ENCODE results near the gene ANXA6. TPM values are rescaled to one million over a fixed set of nuclear protein-coding genes. Genes with fewer than 3 reads are reported as not detected.

ANXA6 gene
- total RNA-seq, 1 experiment from 2014 or later = 98.2 TPM

DNA sequence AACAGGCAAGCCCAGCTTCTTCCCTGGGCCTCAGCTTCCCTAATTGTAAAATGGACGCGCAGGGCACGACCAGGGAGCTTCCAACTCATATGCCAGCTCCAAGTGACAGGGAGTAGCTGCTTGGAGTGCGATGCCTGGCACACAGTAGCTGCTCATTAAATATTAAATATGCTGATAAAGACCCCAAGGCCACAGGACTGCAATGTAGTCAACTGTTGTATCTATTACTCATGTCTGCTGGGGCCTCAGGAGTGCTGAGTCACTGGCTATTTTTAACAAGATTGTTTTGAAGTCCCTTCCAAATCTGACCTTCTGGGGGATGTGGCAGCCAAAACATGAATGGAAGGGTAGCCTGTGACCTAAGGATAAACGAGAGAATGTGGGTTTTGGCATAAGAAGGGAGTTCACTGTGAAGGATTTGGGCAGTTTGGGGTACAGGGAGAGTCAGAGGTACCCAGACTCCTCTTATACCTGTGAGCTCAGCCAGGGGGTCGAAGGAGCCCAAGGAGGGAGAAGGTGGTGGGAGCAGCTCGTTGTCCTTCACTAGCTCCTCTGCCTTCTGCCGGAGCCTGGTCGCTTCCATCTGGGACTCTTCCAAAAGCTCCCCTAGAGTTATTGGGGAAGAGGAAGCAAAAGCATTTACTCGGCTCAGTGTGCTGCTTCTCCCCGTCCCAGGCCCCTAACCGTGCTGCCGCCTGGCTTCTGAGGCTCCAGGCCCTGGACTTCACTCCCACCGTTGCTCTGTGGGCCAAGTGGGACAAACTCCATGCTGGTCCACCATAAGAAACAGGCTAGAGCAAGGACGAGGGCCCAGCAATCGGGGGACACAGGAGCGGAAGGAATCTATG is 94.2 kb downstream of the ANXA6 start:
- in situ Hi-C loops (cut with HindIII; ENCODE audit: low pct_unique_long_range_greater_than_20kb, low sequenced_read_pairs) = no loop called here
- peak; percentile 59 for DNase-seq (ENCODE audit: low read depth)

DNA sequence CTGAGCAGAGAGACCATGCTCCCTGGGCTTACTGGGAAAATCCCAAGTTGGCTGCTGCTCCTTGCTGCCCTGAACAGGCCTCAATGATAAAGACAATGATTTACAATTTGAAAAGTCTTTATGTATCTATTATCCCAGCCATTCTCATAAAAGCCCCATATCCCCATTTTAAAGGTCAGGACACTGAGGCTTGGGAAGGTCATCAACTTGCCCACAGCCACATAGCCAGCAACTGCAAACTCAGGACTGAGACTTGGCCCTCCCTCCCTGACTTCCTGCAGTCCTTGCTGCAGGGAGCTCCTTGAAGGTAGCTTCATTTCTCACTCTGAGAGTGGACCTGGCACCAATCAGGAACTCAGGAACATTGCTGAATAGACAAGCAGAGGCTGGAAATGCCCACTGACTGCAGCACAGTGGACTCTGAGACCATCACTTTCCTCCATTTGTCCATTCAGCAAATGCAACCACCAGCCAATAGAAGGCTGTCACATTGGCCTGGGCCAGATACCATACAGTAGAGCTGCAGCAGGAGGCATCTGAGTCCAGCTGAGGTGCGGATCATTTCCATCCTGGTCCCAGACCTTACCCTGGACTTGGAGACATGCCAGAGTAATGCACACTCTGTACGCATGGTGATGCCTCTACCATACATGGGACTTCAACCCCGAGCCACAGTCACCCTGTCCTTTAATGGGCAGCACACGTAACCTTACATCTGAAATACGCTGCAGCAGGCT is 95.0 kb downstream of the ANXA6 start:
- no peak for DNase-seq (ENCODE audit: low read depth)
- in situ Hi-C loops (cut with HindIII; ENCODE audit: low pct_unique_long_range_greater_than_20kb, low sequenced_read_pairs) = no loop called here

- in situ Hi-C loops (cut with HindIII; ENCODE audit: low pct_unique_long_range_greater_than_20kb, low sequenced_read_pairs) = no loop called here
- DNase-seq (ENCODE audit: low read depth) = no peak
Measured at GRCh38 chr5:151060742-151061141, 96.8 kb downstream of the ANXA6 start.

DNA sequence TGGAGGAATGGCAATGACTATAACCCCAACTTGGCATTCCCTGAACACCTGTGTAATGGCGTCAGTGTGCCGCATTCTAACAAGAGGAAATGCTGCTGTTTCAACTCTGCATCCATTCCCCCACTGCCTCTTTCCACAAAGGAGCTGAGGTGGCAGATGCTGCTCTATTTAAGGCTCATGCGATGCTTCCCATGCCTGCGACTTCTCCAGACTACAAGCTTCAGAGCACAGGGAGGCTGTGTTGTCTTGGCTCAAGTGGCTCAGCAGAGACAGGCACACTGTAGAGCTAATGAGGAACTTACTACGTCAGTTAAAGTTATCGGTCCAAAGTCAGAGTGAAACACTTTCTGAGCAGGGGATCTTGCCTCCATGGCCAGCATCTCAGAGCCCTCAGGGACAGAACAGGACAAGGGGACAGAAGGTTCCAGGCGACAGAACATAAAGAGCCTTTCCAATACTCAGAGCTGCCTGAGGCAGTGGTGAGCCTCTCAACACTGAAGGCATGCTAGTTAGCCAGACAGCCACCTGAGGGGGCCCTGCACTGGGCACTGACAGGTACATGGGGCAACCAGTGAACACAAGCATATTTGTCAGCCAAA is 98.6 kb downstream of the ANXA6 start:
- DNase-seq (ENCODE audit: low read depth) = no peak
- in situ Hi-C loops (cut with HindIII; ENCODE audit: low pct_unique_long_range_greater_than_20kb, low sequenced_read_pairs) = no loop called here

DNA sequence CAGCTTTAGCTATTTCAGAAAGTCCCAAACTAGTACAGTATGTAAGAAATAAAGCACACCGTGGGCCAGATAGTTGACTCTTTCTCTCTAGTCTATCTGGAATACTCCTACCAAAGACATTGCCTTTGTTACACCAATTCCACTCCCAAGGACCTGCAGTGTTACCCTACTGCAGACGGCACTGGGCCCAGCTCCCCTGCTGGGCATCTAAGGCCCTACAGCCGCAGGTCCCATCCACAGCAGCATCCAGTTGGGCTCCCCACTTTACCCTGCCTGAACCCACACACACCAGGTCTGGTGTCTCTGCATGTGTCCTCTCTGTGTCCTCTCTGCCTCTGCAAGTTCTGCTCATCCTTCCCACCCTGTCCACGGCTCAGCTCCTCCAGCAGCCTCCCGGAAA is 99.3 kb downstream of the ANXA6 start:
- DNase-seq (ENCODE audit: low read depth) = no peak
- in situ Hi-C loops (cut with HindIII; ENCODE audit: low pct_unique_long_range_greater_than_20kb, low sequenced_read_pairs) = no loop called here

GRCh38 chr5:151056379-151057325 is 100.9 kb downstream of the ANXA6 start:
- no peak for DNase-seq (ENCODE audit: low read depth)
- in situ Hi-C loops (cut with HindIII; ENCODE audit: low pct_unique_long_range_greater_than_20kb, low sequenced_read_pairs) = no loop called here

GRCh38 chr5:151055336-151055735 is 102.2 kb downstream of the ANXA6 start:
- in situ Hi-C loops (cut with HindIII; ENCODE audit: low pct_unique_long_range_greater_than_20kb, low sequenced_read_pairs) = no loop called here
- no peak for DNase-seq (ENCODE audit: low read depth)

- in situ Hi-C loops (cut with HindIII; ENCODE audit: low pct_unique_long_range_greater_than_20kb, low sequenced_read_pairs) = no loop called here
- no peak for DNase-seq (ENCODE audit: low read depth)
Measured at GRCh38 chr5:151054709-151055108, 102.9 kb downstream of the ANXA6 start.

GRCh38 chr5:151053796-151054462 is 103.7 kb downstream of the ANXA6 start:
- in situ Hi-C loops (cut with HindIII; ENCODE audit: low pct_unique_long_range_greater_than_20kb, low sequenced_read_pairs) = no loop called here
- no peak for DNase-seq (ENCODE audit: low read depth)

- in situ Hi-C loops (cut with HindIII; ENCODE audit: low pct_unique_long_range_greater_than_20kb, low sequenced_read_pairs) = no loop called here
- DNase-seq (ENCODE audit: low read depth) = no peak
Measured at GRCh38 chr5:151052836-151053235, 104.7 kb downstream of the ANXA6 start.

GRCh38 chr5:151051931-151052608 is 105.5 kb downstream of the ANXA6 start:
- no peak for DNase-seq (ENCODE audit: low read depth)
- in situ Hi-C loops (cut with HindIII; ENCODE audit: low pct_unique_long_range_greater_than_20kb, low sequenced_read_pairs) = no loop called here

DNA sequence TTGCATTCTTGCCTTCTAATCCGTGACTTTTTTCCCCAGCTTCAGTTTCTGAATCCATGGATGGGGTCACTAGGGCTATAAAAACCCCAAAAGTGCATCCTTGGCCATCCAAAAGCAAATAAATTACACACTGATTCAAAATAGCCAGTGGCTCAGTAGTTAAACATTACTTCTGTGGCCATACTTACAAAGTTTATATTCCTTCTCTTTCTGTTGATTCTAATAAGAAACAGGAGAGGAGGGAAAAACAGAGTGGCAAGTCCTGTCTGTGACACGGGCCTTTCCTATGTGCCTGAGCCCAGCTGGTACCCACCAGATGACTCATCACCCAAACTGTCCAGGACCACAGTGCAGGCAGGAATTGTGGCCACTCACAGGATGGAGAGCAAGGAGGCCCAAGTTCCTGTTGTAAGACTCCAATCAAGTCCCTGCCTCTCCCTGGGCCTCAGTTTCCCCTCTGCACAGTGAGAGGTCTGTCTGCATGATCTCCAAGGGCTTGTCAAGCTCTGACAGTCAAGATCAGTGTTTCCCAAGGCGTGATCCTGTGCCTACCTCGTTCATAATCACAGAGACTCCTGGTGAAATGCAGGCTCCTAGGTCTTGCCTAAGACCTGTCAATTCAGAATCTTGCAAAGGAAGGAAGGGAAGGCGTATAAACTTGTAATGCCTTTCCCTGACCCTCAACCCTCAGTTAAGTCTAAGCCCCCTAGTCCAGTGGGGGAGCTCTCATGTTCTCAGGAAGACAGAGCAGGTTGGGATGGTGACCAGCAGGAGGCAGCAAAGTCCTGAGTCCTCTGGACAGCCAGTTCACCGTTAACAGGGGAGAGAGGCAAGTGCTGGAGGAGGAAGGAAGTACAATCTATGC is 106.3 kb downstream of the ANXA6 start:
- in situ Hi-C loops (cut with HindIII; ENCODE audit: low pct_unique_long_range_greater_than_20kb, low sequenced_read_pairs) = no loop called here
- peak; percentile 74 for DNase-seq (ENCODE audit: low read depth)

Other genes with a start within 250 kb of the ANXA6 start
- 80.4 and 92.6 TPM in 2 replicates for gene GPX3, start 137.2 kb downstream of the ANXA6 start, total RNA-seq (2014; rRNA removed; shearing (Covaris generic); ENCODE audit: low replicate concordance)
- gene TNIP1, start 76.7 kb downstream of the ANXA6 start, total RNA-seq (2014; rRNA removed; shearing (Covaris generic); ENCODE audit: low replicate concordance) = 160 and 176 TPM in 2 replicates
- gene CCDC69, start 66.3 kb upstream of the ANXA6 start, total RNA-seq (2014; rRNA removed; shearing (Covaris generic); ENCODE audit: low replicate concordance) = not detected in 2 replicates
- 18.3 and 21.8 TPM in 2 replicates for gene GM2A, start 95.4 kb upstream of the ANXA6 start, total RNA-seq (2014; rRNA removed; shearing (Covaris generic); ENCODE audit: low replicate concordance)
- gene SLC36A3, start 146.0 kb upstream of the ANXA6 start, total RNA-seq (2014; rRNA removed; shearing (Covaris generic); ENCODE audit: low replicate concordance) = not detected in 2 replicates
- not detected in 2 replicates for gene SLC36A2, start 189.8 kb upstream of the ANXA6 start, total RNA-seq (2014; rRNA removed; shearing (Covaris generic); ENCODE audit: low replicate concordance)